GM23338 (cell line): ENCODE results near the gene C1orf21. TPM values are rescaled to one million over a fixed set of nuclear protein-coding genes. Genes with fewer than 3 reads are reported as not detected.

Experiments
- ATAC-seq: fragments of 200-7000 bp; cut with Tn5 transposase; 3 replicates; pipeline ENCODE4 v1.9.1; 2020
- DNase-seq: peaks from one replicate; pipeline ENCODE4 v3.0.0-alpha.2; 2015; ENCODE audit warnings: low spot score
- H2AFZ ChIP-seq: fragments of 200-600 bp; sonication (generic); 2 replicates; pipeline ENCODE4 v1.8.0; 2016; ENCODE audit warnings: antibody characterized with exemption, mild to moderate bottlenecking, moderate library complexity
- H3F3A ChIP-seq: fragments of 200-600 bp; sonication (generic); replicated peaks from 2 replicates; pipeline ENCODE4 v1.8.0; 2017; ENCODE audit warnings: antibody characterized with exemption, mixed run types, low read depth
- H3K27ac ChIP-seq: fragments of 200-600 bp; sonication (generic); 2 replicates; pipeline ENCODE4 v1.6.1; 2016; ENCODE audit warnings: low read depth
- H3K27me3 ChIP-seq: fragments of 200-600 bp; sonication (generic); 2 replicates; pipeline ENCODE4 v1.8.0; 2016; ENCODE audit warnings: mild to moderate bottlenecking, mixed run types, moderate library complexity; ENCODE audit not compliant: insufficient read depth
- H3K36me3 ChIP-seq: fragments of 200-600 bp; sonication (generic); 2 replicates; pipeline ENCODE4 v1.8.0; 2016; ENCODE audit warnings: mild to moderate bottlenecking; ENCODE audit not compliant: insufficient read depth
- H3K4me1 ChIP-seq: fragments of 200-600 bp; sonication (generic); 2 replicates; pipeline ENCODE4 v1.8.0; 2016; ENCODE audit warnings: mild to moderate bottlenecking, moderate library complexity; ENCODE audit not compliant: insufficient read depth
- H3K4me2 ChIP-seq: fragments of 200-600 bp; sonication (generic); 2 replicates; pipeline ENCODE4 v1.7.1; 2017; ENCODE audit warnings: mixed run types
- H3K4me3 ChIP-seq: fragments of 200-600 bp; sonication (generic); 2 replicates; pipeline ENCODE4 v1.6.1; 2016; ENCODE audit warnings: mixed run types
- H3K79me2 ChIP-seq: fragments of 200-600 bp; sonication (generic); replicated peaks from 2 replicates; pipeline ENCODE4 v1.8.0; 2017; ENCODE audit warnings: mild to moderate bottlenecking; ENCODE audit not compliant: insufficient read depth
- H3K9me2 ChIP-seq: fragments of 200-600 bp; sonication (generic); 2 replicates; pipeline ENCODE4 v1.8.0; 2017; ENCODE audit not compliant: insufficient read depth
- H4K20me1 ChIP-seq: fragments of 200-600 bp; sonication (generic); replicated peaks from 2 replicates; pipeline ENCODE4 v1.8.0; 2017; ENCODE audit warnings: mild to moderate bottlenecking; ENCODE audit not compliant: insufficient read depth
- H3K27ac Mint-ChIP-seq: 2 replicates; pipeline ENCODE4 v1.8.0; 2020; ENCODE audit warnings: inconsistent platforms, mild to moderate bottlenecking, moderate library complexity, mixed read lengths
- H3K27me3 Mint-ChIP-seq: 3 replicates; pipeline ENCODE4 v1.8.0; 2022; ENCODE audit warnings: low read depth, mild to moderate bottlenecking, moderate library complexity, mixed read lengths, inconsistent platforms; ENCODE audit not compliant: insufficient read depth, poor library complexity
- H3K36me3 Mint-ChIP-seq: 3 replicates; pipeline ENCODE4 v1.8.0; 2021; ENCODE audit warnings: low read depth, mild to moderate bottlenecking, inconsistent platforms, moderate library complexity, mixed read lengths
- H3K4me1 Mint-ChIP-seq: 3 replicates; pipeline ENCODE4 v1.8.0; 2020; ENCODE audit warnings: mild to moderate bottlenecking, inconsistent platforms, mixed read lengths
- H3K4me3 Mint-ChIP-seq: 3 replicates; pipeline ENCODE4 v1.8.0; 2021; ENCODE audit warnings: moderate library complexity, mild to moderate bottlenecking, inconsistent platforms, mixed read lengths
- H3K9me3 Mint-ChIP-seq: 3 replicates; pipeline ENCODE4 v1.8.0; 2020; ENCODE audit warnings: moderate library complexity, mild to moderate bottlenecking, inconsistent platforms, mixed read lengths
- CREB1 ChIP-seq: fragments of 250-450 bp; sonication (Bioruptor Pico); IDR thresholded peaks from 2 replicates; pipeline ENCODE4 v1.5.0; 2020; ENCODE audit warnings: low read depth, mild to moderate bottlenecking, moderate library complexity
- EZH2 ChIP-seq: fragments of 200-600 bp; sonication (generic); IDR thresholded peaks from one replicate; pipeline ENCODE4 v1.8.0; 2017; ENCODE audit warnings: antibody characterized with exemption, mild to moderate bottlenecking, low read depth; ENCODE audit not compliant: unreplicated experiment
- EZH2phosphoT487 ChIP-seq: fragments of 200-600 bp; sonication (generic); IDR thresholded peaks from one replicate; pipeline ENCODE4 v1.8.1; 2018; ENCODE audit warnings: antibody characterized with exemption; ENCODE audit not compliant: unreplicated experiment
- JUNB ChIP-seq: IDR thresholded peaks from one replicate; pipeline ENCODE4 v1.6.1; 2016; ENCODE audit warnings: antibody characterized with exemption; ENCODE audit not compliant: unreplicated experiment
- NANOG ChIP-seq: IDR thresholded peaks from 2 replicates; pipeline ENCODE4 v1.6.1; 2016; ENCODE audit warnings: antibody characterized with exemption, borderline replicate concordance
- POLR2AphosphoS5 ChIP-seq: IDR thresholded peaks from 2 replicates; pipeline ENCODE4 v1.6.1; 2016; ENCODE audit warnings: antibody characterized with exemption, low read depth
- STAT1 ChIP-seq: IDR thresholded peaks from one replicate; pipeline ENCODE4 v1.6.1; 2016; ENCODE audit warnings: antibody characterized with exemption; ENCODE audit not compliant: unreplicated experiment
- ZNF114 ChIP-seq: fragments of 250-450 bp; sonication (Bioruptor Pico); IDR thresholded peaks from 2 replicates; pipeline ENCODE4 v1.5.0; 2020; ENCODE audit warnings: mild to moderate bottlenecking, moderate library complexity
- ZNF331 ChIP-seq: fragments of 250-450 bp; sonication (Bioruptor Pico); IDR thresholded peaks from 2 replicates; pipeline ENCODE4 v1.5.0; 2020; ENCODE audit warnings: low read depth, mild to moderate bottlenecking, moderate library complexity
- polyA plus RNA-seq: library from polyadenylated mRNA; unstranded; fragments of >200 nt; fragmentation: Nextera tagmentation; extraction: Ambion mirVana; gene quantifications from 2 replicates; pipeline ENCODE4 v1.2.1, GENCODE V29; 2016
- total RNA-seq: library from RNA; depleted of rRNA; stranded (reverse); fragments of >200 nt; shearing (Covaris generic); gene quantifications from 2 replicates; pipeline ENCODE4 v1.2.3, GENCODE V29; 2014
- TF ChIP-seq, protein P1 (sequence below), 2 experiments: fragments of 200-600 bp in 1 of 2; sonication (generic) in 1 of 2; conservative IDR thresholded peaks; 2 replicates each; pipeline versions ENCODE4 v1.5.1 to v1.6.1; 2016 to 2017; ENCODE audit warnings: antibody characterized with exemption in 2 of 2, low read depth in 2 of 2, mild to moderate bottlenecking in 2 of 2, moderate library complexity in 1 of 2
- TF ChIP-seq, protein P2 (sequence below): fragments of 250-450 bp; sonication (Bioruptor Pico); IDR thresholded peaks from 2 replicates; pipeline ENCODE4 v1.5.0; 2020; ENCODE audit warnings: mild to moderate bottlenecking, moderate library complexity
- TF ChIP-seq, protein P3 (sequence below): IDR thresholded peaks from one replicate; pipeline ENCODE4 v1.6.1; 2018; ENCODE audit warnings: antibody characterized with exemption; ENCODE audit not compliant: unreplicated experiment
- TF ChIP-seq, protein P4 (sequence below): IDR thresholded peaks from 2 replicates; pipeline ENCODE4 v1.6.1; 2016; ENCODE audit warnings: antibody characterized with exemption

C1orf21 gene
- total and polyA plus RNA-seq, 2 experiments from 2014 or later, result 28.0 to 40.4 TPM

DNA sequence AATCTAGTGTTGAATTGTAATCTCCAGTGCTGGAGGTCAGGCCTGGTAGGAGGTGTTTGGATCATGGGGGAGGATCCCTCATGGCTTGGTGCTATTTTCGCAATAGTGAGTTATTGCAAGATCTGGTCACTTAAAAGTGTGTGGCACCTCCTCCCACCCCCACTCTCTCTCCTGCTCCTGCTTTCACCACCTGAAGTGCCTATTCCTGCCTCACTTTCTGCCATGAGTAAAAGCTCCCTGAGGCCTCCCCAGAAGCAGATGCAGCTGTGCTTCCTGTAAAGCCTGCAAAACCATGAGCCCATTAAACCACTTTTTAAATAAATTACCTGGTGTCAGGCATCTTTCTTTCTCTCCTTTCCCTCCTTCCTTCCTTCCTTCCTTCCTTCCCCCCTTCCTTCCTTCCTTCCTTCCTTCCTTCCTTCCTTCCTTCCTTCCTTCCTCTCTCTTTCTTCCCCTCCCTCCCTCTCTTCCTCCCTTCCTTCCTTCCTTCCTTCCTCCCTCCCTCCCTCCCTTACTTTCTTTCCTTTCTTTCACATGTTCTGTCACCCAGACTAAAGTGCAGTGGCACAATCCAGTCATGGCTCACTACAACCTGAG, 172.4 kb downstream of the C1orf21 start:
- H3K36me3 ChIP-seq, result no peaks in the 10 kb centered on the region
- TF ChIP-seq ZNF331 (CRISPR knock-in tag), result no peak
- TF ChIP-seq, protein P1, sequence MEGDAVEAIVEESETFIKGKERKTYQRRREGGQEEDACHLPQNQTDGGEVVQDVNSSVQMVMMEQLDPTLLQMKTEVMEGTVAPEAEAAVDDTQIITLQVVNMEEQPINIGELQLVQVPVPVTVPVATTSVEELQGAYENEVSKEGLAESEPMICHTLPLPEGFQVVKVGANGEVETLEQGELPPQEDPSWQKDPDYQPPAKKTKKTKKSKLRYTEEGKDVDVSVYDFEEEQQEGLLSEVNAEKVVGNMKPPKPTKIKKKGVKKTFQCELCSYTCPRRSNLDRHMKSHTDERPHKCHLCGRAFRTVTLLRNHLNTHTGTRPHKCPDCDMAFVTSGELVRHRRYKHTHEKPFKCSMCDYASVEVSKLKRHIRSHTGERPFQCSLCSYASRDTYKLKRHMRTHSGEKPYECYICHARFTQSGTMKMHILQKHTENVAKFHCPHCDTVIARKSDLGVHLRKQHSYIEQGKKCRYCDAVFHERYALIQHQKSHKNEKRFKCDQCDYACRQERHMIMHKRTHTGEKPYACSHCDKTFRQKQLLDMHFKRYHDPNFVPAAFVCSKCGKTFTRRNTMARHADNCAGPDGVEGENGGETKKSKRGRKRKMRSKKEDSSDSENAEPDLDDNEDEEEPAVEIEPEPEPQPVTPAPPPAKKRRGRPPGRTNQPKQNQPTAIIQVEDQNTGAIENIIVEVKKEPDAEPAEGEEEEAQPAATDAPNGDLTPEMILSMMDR (conservative IDR thresholded peaks at IDR 0.05; ENCODE audit: low read depth in 2 of 2), result no peak
- no peak for TF ChIP-seq EZH2
- TF ChIP-seq NANOG, result no peak
- no peak for TF ChIP-seq CREB1
- TF ChIP-seq JUNB, result no peak
- TF ChIP-seq ZNF114 (CRISPR knock-in tag), result no peak
- TF ChIP-seq STAT1, result no peak
- no peak for TF ChIP-seq POLR2AphosphoS5
- TF ChIP-seq EZH2phosphoT487, result no peak
- TF ChIP-seq, protein P2, sequence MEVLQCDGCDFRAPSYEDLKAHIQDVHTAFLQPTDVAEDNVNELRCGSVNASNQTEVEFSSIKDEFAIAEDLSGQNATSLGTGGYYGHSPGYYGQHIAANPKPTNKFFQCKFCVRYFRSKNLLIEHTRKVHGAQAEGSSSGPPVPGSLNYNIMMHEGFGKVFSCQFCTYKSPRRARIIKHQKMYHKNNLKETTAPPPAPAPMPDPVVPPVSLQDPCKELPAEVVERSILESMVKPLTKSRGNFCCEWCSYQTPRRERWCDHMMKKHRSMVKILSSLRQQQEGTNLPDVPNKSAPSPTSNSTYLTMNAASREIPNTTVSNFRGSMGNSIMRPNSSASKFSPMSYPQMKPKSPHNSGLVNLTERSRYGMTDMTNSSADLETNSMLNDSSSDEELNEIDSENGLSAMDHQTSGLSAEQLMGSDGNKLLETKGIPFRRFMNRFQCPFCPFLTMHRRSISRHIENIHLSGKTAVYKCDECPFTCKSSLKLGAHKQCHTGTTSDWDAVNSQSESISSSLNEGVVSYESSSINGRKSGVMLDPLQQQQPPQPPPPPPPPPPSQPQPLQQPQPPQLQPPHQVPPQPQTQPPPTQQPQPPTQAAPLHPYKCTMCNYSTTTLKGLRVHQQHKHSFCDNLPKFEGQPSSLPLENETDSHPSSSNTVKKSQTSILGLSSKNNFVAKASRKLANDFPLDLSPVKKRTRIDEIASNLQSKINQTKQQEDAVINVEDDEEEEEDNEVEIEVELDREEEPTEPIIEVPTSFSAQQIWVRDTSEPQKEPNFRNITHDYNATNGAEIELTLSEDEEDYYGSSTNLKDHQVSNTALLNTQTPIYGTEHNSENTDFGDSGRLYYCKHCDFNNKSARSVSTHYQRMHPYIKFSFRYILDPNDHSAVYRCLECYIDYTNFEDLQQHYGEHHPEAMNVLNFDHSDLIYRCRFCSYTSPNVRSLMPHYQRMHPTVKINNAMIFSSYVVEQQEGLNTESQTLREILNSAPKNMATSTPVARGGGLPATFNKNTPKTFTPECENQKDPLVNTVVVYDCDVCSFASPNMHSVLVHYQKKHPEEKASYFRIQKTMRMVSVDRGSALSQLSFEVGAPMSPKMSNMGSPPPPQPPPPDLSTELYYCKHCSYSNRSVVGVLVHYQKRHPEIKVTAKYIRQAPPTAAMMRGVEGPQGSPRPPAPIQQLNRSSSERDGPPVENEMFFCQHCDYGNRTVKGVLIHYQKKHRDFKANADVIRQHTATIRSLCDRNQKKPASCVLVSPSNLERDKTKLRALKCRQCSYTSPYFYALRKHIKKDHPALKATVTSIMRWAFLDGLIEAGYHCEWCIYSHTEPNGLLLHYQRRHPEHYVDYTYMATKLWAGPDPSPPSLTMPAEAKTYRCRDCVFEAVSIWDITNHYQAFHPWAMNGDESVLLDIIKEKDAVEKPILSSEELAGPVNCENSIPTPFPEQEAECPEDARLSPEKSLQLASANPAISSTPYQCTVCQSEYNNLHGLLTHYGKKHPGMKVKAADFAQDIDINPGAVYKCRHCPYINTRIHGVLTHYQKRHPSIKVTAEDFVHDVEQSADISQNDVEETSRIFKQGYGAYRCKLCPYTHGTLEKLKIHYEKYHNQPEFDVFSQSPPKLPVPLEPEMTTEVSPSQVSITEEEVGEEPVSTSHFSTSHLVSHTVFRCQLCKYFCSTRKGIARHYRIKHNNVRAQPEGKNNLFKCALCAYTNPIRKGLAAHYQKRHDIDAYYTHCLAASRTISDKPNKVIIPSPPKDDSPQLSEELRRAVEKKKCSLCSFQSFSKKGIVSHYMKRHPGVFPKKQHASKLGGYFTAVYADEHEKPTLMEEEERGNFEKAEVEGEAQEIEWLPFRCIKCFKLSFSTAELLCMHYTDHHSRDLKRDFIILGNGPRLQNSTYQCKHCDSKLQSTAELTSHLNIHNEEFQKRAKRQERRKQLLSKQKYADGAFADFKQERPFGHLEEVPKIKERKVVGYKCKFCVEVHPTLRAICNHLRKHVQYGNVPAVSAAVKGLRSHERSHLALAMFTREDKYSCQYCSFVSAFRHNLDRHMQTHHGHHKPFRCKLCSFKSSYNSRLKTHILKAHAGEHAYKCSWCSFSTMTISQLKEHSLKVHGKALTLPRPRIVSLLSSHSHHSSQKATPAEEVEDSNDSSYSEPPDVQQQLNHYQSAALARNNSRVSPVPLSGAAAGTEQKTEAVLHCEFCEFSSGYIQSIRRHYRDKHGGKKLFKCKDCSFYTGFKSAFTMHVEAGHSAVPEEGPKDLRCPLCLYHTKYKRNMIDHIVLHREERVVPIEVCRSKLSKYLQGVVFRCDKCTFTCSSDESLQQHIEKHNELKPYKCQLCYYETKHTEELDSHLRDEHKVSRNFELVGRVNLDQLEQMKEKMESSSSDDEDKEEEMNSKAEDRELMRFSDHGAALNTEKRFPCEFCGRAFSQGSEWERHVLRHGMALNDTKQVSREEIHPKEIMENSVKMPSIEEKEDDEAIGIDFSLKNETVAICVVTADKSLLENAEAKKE (CRISPR knock-in tag), result no peak
- TF ChIP-seq, protein P3, sequence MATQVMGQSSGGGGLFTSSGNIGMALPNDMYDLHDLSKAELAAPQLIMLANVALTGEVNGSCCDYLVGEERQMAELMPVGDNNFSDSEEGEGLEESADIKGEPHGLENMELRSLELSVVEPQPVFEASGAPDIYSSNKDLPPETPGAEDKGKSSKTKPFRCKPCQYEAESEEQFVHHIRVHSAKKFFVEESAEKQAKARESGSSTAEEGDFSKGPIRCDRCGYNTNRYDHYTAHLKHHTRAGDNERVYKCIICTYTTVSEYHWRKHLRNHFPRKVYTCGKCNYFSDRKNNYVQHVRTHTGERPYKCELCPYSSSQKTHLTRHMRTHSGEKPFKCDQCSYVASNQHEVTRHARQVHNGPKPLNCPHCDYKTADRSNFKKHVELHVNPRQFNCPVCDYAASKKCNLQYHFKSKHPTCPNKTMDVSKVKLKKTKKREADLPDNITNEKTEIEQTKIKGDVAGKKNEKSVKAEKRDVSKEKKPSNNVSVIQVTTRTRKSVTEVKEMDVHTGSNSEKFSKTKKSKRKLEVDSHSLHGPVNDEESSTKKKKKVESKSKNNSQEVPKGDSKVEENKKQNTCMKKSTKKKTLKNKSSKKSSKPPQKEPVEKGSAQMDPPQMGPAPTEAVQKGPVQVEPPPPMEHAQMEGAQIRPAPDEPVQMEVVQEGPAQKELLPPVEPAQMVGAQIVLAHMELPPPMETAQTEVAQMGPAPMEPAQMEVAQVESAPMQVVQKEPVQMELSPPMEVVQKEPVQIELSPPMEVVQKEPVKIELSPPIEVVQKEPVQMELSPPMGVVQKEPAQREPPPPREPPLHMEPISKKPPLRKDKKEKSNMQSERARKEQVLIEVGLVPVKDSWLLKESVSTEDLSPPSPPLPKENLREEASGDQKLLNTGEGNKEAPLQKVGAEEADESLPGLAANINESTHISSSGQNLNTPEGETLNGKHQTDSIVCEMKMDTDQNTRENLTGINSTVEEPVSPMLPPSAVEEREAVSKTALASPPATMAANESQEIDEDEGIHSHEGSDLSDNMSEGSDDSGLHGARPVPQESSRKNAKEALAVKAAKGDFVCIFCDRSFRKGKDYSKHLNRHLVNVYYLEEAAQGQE, result no peak
- TF ChIP-seq, protein P4, sequence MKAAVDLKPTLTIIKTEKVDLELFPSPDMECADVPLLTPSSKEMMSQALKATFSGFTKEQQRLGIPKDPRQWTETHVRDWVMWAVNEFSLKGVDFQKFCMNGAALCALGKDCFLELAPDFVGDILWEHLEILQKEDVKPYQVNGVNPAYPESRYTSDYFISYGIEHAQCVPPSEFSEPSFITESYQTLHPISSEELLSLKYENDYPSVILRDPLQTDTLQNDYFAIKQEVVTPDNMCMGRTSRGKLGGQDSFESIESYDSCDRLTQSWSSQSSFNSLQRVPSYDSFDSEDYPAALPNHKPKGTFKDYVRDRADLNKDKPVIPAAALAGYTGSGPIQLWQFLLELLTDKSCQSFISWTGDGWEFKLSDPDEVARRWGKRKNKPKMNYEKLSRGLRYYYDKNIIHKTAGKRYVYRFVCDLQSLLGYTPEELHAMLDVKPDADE, result no peak
- no peak overlapping the region for H3K4me3 ChIP-seq
- no peaks in the 10 kb centered on the region for H3K9me2 ChIP-seq
- H4K20me1 ChIP-seq, result peaks cover 5% of the 10 kb centered on the region; the same call in 1 of the 2 replicates
- H3K27ac Mint-ChIP-seq, result 0 out of 2 replicates have a peak overlapping the region, but pooled peaks have one; percentile 15
- H3K4me1 Mint-ChIP-seq, result no peaks in the 10 kb centered on the region; the same call in 1 of the 3 replicates
- no peaks in the 10 kb centered on the region for H3K27me3 ChIP-seq
- no peak overlapping the region for H2AFZ ChIP-seq
- ATAC-seq (no peak), DNase-seq (no peak)
- peaks cover 6% of the 10 kb centered on the region for H3K27me3 Mint-ChIP-seq
- H3K36me3 Mint-ChIP-seq, result no peaks in the 10 kb centered on the region
- H3K4me2 ChIP-seq, result no peak overlapping the region
- H3K27ac ChIP-seq, result no peak overlapping the region
- H3K4me1 ChIP-seq, result no peaks in the 10 kb centered on the region
- H3F3A ChIP-seq, result no peaks in the 10 kb centered on the region
- H3K4me3 Mint-ChIP-seq, result no peak overlapping the region
- H3K79me2 ChIP-seq, result no peaks in the 10 kb centered on the region
- H3K9me3 Mint-ChIP-seq, result no peaks in the 10 kb centered on the region
